ENCODE data around the gene ST8SIA1.

ST8SIA1 gene

GRCh38 chr12:22248571-22249115 lies 85.9 kb downstream of the ST8SIA1 start:
- no peak for ATAC-seq
- no peaks in the 10 kb centered on the region for H3K36me3 Mint-ChIP-seq
- no peaks in the 10 kb centered on the region for H3K4me1 Mint-ChIP-seq
- no peaks in the 10 kb centered on the region for H3K27me3 Mint-ChIP-seq
- H3K4me3 Mint-ChIP-seq, result no peak overlapping the region
- no peaks in the 10 kb centered on the region for H3K9me3 Mint-ChIP-seq
- H3K27ac Mint-ChIP-seq, result no peak overlapping the region

GRCh38 chr12:22248121-22248520 lies 86.4 kb downstream of the ST8SIA1 start:
- H3K27ac Mint-ChIP-seq, result no peak overlapping the region
- no peaks in the 10 kb centered on the region for H3K36me3 Mint-ChIP-seq
- ATAC-seq, result no peak
- H3K27me3 Mint-ChIP-seq, result no peaks in the 10 kb centered on the region
- no peak overlapping the region for H3K4me3 Mint-ChIP-seq
- H3K4me1 Mint-ChIP-seq, result no peaks in the 10 kb centered on the region
- H3K9me3 Mint-ChIP-seq, result no peaks in the 10 kb centered on the region

DNA sequence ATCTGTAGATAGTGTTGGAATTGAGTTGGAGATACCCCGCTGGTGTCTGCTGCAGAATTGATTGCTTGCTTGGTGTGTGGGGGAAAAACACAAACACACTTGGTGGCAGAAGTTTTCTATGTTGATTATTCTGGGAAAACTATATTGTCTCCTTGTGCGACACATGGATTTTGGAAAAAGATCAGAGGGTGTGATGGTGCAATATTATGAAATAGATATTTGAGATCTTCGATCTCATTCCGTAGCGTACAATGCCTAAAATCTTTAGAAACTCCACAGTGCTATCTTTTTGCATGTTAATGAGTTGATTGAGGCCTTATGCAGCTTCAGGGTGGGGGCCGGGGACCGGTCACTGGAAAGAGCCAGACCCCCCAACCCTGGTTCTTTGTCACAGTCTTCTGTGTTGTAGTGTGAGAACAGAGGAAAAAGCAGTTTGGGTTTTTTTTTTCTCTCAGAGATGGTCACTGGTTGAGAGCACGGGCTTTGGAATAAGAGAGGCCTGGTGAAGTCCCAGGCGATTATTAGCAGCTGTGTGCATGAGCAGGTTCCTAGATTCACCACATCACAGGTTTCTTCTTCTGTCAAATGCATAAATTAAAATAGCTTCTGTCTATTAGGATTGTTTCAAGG lies 88.2 kb downstream of the ST8SIA1 start:
- no peaks in the 10 kb centered on the region for H3K9me3 Mint-ChIP-seq
- H3K36me3 Mint-ChIP-seq, result no peaks in the 10 kb centered on the region
- no peaks in the 10 kb centered on the region for H3K4me1 Mint-ChIP-seq
- H3K4me3 Mint-ChIP-seq, result no peak overlapping the region
- H3K27me3 Mint-ChIP-seq, result no peaks in the 10 kb centered on the region
- no peak for ATAC-seq
- no peak overlapping the region for H3K27ac Mint-ChIP-seq

- no peak for ATAC-seq
- Mint-ChIP-seq H3K27me3 (peaks cover 9% of the 10 kb centered on the region), H3K36me3 (no peaks in the 10 kb centered on the region), H3K4me1 (no peaks in the 10 kb centered on the region), H3K9me3 (peaks cover 5% of the 10 kb centered on the region), H3K4me3 (no peak overlapping the region), H3K27ac (no peak overlapping the region)
These were observed 91.8 kb downstream of the ST8SIA1 start for GRCh38 chr12:22242726-22243125.

- Mint-ChIP-seq H3K27me3 (peaks cover 9% of the 10 kb centered on the region), H3K4me3 (no peak overlapping the region), H3K27ac (no peak overlapping the region), H3K36me3 (no peaks in the 10 kb centered on the region), H3K9me3 (peaks cover 5% of the 10 kb centered on the region), H3K4me1 (no peaks in the 10 kb centered on the region)
- no peak for ATAC-seq
These were observed 96.3 kb downstream of the ST8SIA1 start for GRCh38 chr12:22238211-22238610.

DNA sequence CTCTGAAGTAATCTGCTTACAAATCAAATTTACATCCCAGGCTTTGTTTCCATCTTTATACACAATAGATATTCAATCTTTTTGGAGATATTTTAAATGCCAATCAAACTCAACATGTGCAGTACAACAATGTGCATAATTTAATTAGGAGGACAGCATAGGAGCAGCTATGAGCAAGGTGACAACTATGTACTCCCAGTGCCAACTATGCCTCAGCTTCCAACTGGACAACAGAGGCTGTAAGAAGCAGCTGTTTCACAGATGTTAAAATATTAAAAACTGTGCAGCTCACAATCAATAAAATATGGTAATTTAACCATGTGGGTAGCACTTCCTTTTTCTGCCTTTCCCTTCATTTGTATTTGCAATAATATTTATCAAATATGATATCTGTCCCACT lies 99.9 kb downstream of the ST8SIA1 start:
- Mint-ChIP-seq H3K9me3 (peaks cover 5% of the 10 kb centered on the region), H3K36me3 (no peaks in the 10 kb centered on the region), H3K27me3 (peaks cover 8% of the 10 kb centered on the region), H3K27ac (no peak overlapping the region), H3K4me1 (no peaks in the 10 kb centered on the region), H3K4me3 (no peak overlapping the region)
- no peak for ATAC-seq

GRCh38 chr12:22231836-22232235 lies 102.7 kb downstream of the ST8SIA1 start:
- no peaks in the 10 kb centered on the region for H3K9me3 Mint-ChIP-seq
- H3K4me3 Mint-ChIP-seq, result no peak overlapping the region
- H3K27me3 Mint-ChIP-seq, result peaks cover 14% of the 10 kb centered on the region
- no peak for ATAC-seq
- no peak overlapping the region for H3K27ac Mint-ChIP-seq
- H3K36me3 Mint-ChIP-seq, result no peaks in the 10 kb centered on the region
- no peaks in the 10 kb centered on the region for H3K4me1 Mint-ChIP-seq

DNA sequence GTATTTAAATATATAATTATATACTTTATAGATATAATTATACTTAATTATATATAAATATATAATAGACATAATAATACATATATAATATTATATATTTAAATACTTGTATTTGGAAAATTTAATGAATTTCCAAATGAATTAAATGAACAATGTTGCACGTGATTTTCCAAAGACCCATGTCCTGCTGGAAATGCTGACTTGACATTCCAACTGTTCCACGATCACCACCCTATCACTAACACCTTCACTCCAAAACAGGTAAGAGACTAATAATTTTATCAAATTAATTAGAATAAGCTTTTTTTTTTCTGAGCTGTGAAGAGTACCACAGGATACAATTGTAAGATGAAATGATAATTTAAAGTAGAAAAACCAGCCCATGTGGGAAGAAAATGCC lies 103.4 kb downstream of the ST8SIA1 start:
- no peaks in the 10 kb centered on the region for H3K36me3 Mint-ChIP-seq
- no peak overlapping the region for H3K27ac Mint-ChIP-seq
- no peak for ATAC-seq
- H3K9me3 Mint-ChIP-seq, result no peaks in the 10 kb centered on the region
- H3K27me3 Mint-ChIP-seq, result peaks cover 14% of the 10 kb centered on the region
- no peaks in the 10 kb centered on the region for H3K4me1 Mint-ChIP-seq
- no peak overlapping the region for H3K4me3 Mint-ChIP-seq

GRCh38 chr12:22230280-22230794 lies 104.2 kb downstream of the ST8SIA1 start:
- Mint-ChIP-seq H3K27ac (no peak overlapping the region), H3K4me3 (no peak overlapping the region), H3K9me3 (no peaks in the 10 kb centered on the region), H3K4me1 (no peaks in the 10 kb centered on the region), H3K36me3 (no peaks in the 10 kb centered on the region), H3K27me3 (peaks cover 14% of the 10 kb centered on the region)
- no peak for ATAC-seq

DNA sequence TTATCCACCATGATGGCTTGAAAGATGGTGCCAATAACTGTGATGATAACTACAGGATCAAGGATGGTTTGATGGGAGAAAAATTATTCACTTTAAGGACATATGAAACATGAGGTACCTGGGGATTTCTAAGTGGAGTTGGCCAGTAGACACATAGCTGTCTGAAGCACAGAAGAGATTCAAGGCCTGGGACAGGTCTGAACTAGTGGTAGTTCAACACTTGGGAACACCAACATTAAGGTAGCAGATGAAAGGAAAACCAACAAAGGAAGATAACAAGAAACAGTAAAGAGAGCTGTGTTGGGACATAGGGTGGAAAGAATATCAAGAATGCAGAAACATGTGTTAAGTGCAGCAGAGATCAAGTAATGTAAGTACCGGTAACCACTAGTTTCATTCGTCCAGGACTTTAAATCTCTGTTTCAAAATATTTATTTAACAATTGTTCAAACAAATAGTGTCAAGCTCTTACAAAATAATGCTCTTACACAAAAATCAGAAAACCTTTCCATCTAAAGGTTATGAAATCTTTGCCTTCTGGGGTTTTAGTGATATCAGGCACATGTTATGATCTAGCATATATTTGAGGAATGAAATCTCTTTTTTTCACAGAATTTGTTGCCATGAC lies 104.7 kb downstream of the ST8SIA1 start:
- H3K36me3 Mint-ChIP-seq, result no peaks in the 10 kb centered on the region

GRCh38 chr12:22228022-22228875 lies 106.3 kb downstream of the ST8SIA1 start:
- Mint-ChIP-seq H3K4me3 (no peak overlapping the region), H3K36me3 (no peaks in the 10 kb centered on the region), H3K4me1 (no peaks in the 10 kb centered on the region), H3K27ac (no peak overlapping the region), H3K9me3 (no peaks in the 10 kb centered on the region), H3K27me3 (peaks cover 14% of the 10 kb centered on the region)
- ATAC-seq, result no peak

More for the DNA sequence above, 104.7 kb downstream of the ST8SIA1 start:
- H3K9me3 Mint-ChIP-seq, result no peaks in the 10 kb centered on the region
- no peak for ATAC-seq
- no peak overlapping the region for H3K27ac Mint-ChIP-seq
- H3K4me1 Mint-ChIP-seq, result no peaks in the 10 kb centered on the region
- H3K27me3 Mint-ChIP-seq, result peaks cover 14% of the 10 kb centered on the region
- H3K4me3 Mint-ChIP-seq, result no peak overlapping the region

- no peaks in the 10 kb centered on the region for H3K9me3 Mint-ChIP-seq
- ATAC-seq, result no peak
These were observed 111.2 kb downstream of the ST8SIA1 start for GRCh38 chr12:22223356-22223755.

DNA sequence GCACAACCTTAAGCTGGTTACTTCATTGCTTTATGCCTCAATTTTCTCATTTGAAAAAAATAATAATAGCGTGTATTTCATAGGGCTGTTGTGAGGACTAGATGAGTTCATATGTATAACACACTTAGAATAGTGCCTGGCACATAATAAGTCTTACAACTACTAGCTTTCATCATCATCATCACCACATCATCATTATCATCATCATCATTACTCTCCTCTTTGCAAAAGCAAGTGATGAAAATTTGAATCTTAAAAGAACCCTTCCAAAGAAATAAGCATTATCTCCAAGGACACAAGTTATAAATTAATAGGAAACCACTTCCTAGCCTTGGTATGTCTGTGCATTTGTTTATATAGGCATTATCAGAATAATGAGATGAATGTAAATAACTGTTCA lies 117.0 kb downstream of the ST8SIA1 start:
- H3K4me1 Mint-ChIP-seq, result no peaks in the 10 kb centered on the region

More at GRCh38 chr12:22223356-22223755, 111.2 kb downstream of the ST8SIA1 start:
- no peak overlapping the region for H3K27ac Mint-ChIP-seq
- no peaks in the 10 kb centered on the region for H3K36me3 Mint-ChIP-seq
- no peak overlapping the region for H3K4me3 Mint-ChIP-seq
- H3K27me3 Mint-ChIP-seq, result peaks cover 7% of the 10 kb centered on the region
- no peaks in the 10 kb centered on the region for H3K4me1 Mint-ChIP-seq

DNA sequence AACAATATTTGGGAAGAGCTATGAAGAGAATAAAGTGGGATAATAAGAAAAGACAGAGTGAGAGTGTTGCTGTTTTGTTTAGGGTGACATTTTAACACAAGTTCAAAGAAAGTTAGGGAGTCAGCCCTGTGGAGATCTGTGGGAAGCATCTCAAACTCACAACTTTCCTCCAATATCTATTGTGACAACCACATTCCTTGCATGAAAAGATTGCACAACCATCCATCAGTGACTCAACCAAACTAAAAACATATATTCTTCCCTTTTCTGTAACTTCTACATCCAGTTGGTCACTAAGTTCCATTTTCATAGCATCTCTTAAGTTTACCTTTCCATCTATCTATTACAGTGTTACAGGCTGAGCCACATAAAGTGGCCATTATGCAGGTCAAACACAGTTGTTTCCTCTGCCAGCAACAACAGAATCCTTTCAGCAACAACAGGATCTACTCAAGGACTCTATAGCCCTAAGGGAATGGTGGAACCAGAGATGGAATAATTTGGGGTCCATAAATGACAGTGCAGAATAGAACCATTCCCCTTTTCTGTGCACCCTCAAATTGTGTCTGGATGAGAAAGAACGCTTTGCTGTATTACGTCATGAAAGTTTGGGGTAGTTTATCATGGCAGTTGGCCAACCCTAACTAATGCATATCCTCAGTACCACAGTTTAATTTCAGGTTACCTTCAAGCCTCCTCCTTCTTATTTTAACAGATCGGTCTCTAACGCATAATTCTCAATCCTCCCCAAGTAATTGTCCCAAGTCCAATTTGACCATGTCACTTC lies 118.8 kb downstream of the ST8SIA1 start:
- H3K36me3 Mint-ChIP-seq, result no peaks in the 10 kb centered on the region
- H3K27ac Mint-ChIP-seq, result no peak overlapping the region
- no peaks in the 10 kb centered on the region for H3K4me1 Mint-ChIP-seq
- H3K9me3 Mint-ChIP-seq, result peaks cover 4% of the 10 kb centered on the region
- no peak overlapping the region for H3K4me3 Mint-ChIP-seq
- H3K27me3 Mint-ChIP-seq, result no peaks in the 10 kb centered on the region
- ATAC-seq, result no peak

More for the DNA sequence above, 117.0 kb downstream of the ST8SIA1 start:
- no peak overlapping the region for H3K27ac Mint-ChIP-seq
- H3K9me3 Mint-ChIP-seq, result peaks cover 4% of the 10 kb centered on the region
- H3K36me3 Mint-ChIP-seq, result no peaks in the 10 kb centered on the region
- H3K4me3 Mint-ChIP-seq, result no peak overlapping the region
- H3K27me3 Mint-ChIP-seq, result no peaks in the 10 kb centered on the region
- ATAC-seq, result no peak

- H3K36me3 Mint-ChIP-seq, result no peaks in the 10 kb centered on the region
- peaks cover 4% of the 10 kb centered on the region for H3K9me3 Mint-ChIP-seq
- ATAC-seq, result no peak
- no peaks in the 10 kb centered on the region for H3K27me3 Mint-ChIP-seq
- H3K27ac Mint-ChIP-seq, result no peak overlapping the region
- H3K4me3 Mint-ChIP-seq, result no peak overlapping the region
- no peaks in the 10 kb centered on the region for H3K4me1 Mint-ChIP-seq
These were observed 123.4 kb downstream of the ST8SIA1 start for GRCh38 chr12:22211128-22211527.
